DND-41 (cell line): ENCODE measurements around the gene EYA2.

Source experiments
- CTCF ChIP-seq: IDR thresholded peaks from 2 replicates; pipeline ENCODE4 v1.5.1; 2012; ENCODE audit warnings: borderline replicate concordance, low read length, moderate library complexity, mild to moderate bottlenecking; ENCODE audit not compliant: poor library complexity, severe bottlenecking; ENCODE audit errors: extremely low read depth
- EZH2 ChIP-seq: IDR thresholded peaks from 3 replicates; pipeline ENCODE4 v1.6.1; 2012; ENCODE audit warnings: borderline replicate concordance, low read depth, mild to moderate bottlenecking, moderate library complexity, low read length, inconsistent platforms; ENCODE audit not compliant: severe bottlenecking

- TF ChIP-seq CTCF (no peak), EZH2 (no peak)
Observed at GRCh38 chr20:47024461-47024937, 129.9 kb downstream of the EYA2 start.
